Lower lobe of right lung (tissue), 2 donors: ENCODE data around the gene TEX14. TPM values are rescaled to one million over a fixed set of nuclear protein-coding genes. Genes with fewer than 3 reads are reported as not detected.
"Not testable (repeated sequence)": the region's sequence is repeated elsewhere in the genome, so short reads cannot be mapped to it uniquely, and the experiment has no call there.

Experiments used
- ATAC-seq, 2 donors: fragments of 200-7000 bp; cut with Tn5 transposase; one replicate each; pipeline ENCODE4 v1.9.1; 2020 to 2022; ENCODE audit warnings: mild to moderate bottlenecking in 2 of 2, moderate library complexity in 2 of 2
- DNase-seq: peaks from one replicate; pipeline ENCODE4 v3.0.0-alpha.2; 2020
- H3K27ac ChIP-seq: fragments of 200-600 bp; one replicate; pipeline ENCODE4 v1.8.0; 2022
- H3K27me3 ChIP-seq: fragments of 200-600 bp; one replicate; pipeline ENCODE4 v1.8.0; 2022; ENCODE audit warnings: low read depth
- H3K36me3 ChIP-seq: fragments of 200-600 bp; one replicate; pipeline ENCODE4 v1.8.0; 2022; ENCODE audit warnings: mild to moderate bottlenecking
- H3K4me1 ChIP-seq: fragments of 200-600 bp; one replicate; pipeline ENCODE4 v1.8.0; 2022
- H3K4me3 ChIP-seq: fragments of 200-600 bp; one replicate; pipeline ENCODE4 v1.8.0; 2022; ENCODE audit warnings: mild to moderate bottlenecking
- H3K9me3 ChIP-seq: fragments of 200-600 bp; one replicate; pipeline ENCODE4 v1.8.0; 2022
- intact Hi-C: fragments of 100-400 bp; cut with DNase I; formaldehyde crosslinking; loops from one replicate; pipeline ENCODE4 v1.11.0; 2022
- total RNA-seq: library from RNA; stranded (reverse); fragmentation: NEBNext Ultra II Directional; extraction: Animal tissue kit (Norgen Biotek cat#: 25700); gene quantifications from one replicate; pipeline ENCODE4 v1.2.1, GENCODE V29; 2021
- TF ChIP-seq, protein P1 (sequence below): fragments of 200-600 bp; IDR thresholded peaks from one replicate; pipeline ENCODE4 v1.8.0; 2022; ENCODE audit warnings: antibody characterized with exemption, mild to moderate bottlenecking
- donor health status: DM: no; HTN: yes; CAD: no; lungs with severe emphysema.

Gene TEX14
- total RNA-seq, 1 donor from 2014 or later: 6.8 TPM

DNA sequence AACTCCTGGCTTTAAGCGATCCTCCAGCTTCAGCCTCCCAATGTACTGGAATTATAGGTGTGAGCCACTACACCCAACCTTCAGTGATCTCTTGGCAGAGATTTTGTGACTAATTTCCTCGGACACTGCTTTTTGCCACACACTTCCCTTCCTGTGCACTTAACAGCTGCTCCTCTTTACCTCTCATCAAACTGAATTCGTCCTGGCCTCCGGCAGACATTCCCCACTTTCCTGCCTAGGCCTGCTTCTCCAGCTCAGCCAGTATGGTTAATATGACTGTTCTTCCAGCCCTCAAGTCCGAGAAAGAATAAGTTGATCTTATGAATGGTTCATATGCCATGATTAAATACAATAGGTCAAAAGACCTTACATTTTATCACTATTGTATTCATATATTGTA, 108.4 kb downstream of the TEX14 start:
- TF ChIP-seq, protein P1, sequence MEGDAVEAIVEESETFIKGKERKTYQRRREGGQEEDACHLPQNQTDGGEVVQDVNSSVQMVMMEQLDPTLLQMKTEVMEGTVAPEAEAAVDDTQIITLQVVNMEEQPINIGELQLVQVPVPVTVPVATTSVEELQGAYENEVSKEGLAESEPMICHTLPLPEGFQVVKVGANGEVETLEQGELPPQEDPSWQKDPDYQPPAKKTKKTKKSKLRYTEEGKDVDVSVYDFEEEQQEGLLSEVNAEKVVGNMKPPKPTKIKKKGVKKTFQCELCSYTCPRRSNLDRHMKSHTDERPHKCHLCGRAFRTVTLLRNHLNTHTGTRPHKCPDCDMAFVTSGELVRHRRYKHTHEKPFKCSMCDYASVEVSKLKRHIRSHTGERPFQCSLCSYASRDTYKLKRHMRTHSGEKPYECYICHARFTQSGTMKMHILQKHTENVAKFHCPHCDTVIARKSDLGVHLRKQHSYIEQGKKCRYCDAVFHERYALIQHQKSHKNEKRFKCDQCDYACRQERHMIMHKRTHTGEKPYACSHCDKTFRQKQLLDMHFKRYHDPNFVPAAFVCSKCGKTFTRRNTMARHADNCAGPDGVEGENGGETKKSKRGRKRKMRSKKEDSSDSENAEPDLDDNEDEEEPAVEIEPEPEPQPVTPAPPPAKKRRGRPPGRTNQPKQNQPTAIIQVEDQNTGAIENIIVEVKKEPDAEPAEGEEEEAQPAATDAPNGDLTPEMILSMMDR: no peak
- intact Hi-C loops: no loop called here
- H3K27ac ChIP-seq: no peak overlapping the region
- H3K9me3 ChIP-seq: no peaks in the 10 kb centered on the region
- no peaks in the 10 kb centered on the region for H3K4me1 ChIP-seq
- DNase-seq (no peak), ATAC-seq (no peak)
- no peaks in the 10 kb centered on the region for H3K27me3 ChIP-seq
- H3K4me3 ChIP-seq: no peak overlapping the region
- H3K36me3 ChIP-seq: no peaks in the 10 kb centered on the region

DNA sequence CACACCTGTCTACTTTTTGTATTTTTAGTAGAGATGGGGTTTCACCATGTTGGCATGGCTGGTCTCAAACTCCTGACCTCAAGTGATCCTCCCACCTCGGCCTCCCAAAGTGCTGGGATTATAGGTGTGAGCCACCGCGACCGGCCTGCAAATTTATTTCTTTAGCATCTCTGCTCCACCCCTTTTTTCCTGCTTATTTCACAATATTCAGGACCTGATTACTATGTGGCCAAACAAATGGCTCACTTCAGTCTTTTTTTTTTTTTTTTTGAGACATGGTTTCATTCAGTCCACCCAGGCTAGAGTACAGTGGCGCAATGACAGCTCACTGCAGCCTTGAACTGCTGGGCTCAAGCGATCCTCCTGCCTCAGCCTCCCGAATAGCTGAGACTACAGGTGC, 109.1 kb downstream of the TEX14 start:
- ATAC-seq, H3K4me3 ChIP-seq, H3K27ac ChIP-seq, DNase-seq, H3K36me3 ChIP-seq, intact Hi-C loops, H3K9me3 ChIP-seq, H3K4me1 ChIP-seq, H3K27me3 ChIP-seq: not testable (repeated sequence)

DNA sequence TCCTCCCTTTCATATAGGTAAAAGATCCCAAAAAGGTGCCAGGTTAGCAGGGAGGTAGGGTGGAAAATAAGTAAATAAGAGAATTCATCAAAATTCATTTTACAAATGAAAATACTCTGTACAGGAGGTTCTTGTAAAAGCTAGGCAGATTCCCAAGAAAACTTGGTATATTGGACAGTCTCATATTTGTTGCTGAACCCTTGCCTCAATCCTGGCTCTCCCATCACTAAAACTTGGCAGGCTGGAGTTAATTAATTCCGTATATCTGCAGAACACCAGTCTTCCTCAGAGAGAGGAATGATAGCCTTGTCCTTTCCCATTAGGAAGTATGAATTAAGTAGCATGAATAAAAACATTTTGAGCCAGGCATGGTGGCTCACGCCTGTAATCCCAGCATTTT, 111.2 kb downstream of the TEX14 start:
- ATAC-seq (no peak), DNase-seq (no peak)

DNA sequence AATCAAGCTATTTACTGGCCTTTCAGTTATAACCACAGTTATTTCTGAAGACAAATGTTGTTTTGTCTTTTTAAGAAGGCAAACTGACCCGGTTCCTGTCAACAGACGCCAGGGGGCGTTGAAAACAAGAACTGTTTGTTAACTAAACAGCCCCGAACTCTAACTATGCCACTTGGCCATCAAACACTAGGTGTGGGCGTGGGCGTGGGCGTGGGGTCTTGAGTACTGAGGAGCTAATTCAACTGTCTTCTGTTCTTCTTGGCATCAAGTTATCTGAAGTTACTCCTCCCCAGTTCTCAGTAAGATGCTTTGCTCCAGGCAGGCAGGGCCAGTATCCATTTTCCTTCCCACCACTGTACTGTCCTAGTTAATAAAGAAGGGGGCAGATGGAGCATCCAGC, 114.1 kb downstream of the TEX14 start:
- intact Hi-C loops: no loop called here

More for the DNA sequence above, 111.2 kb downstream of the TEX14 start:
- H3K36me3 ChIP-seq: no peaks in the 10 kb centered on the region
- no peak overlapping the region for H3K27ac ChIP-seq
- no peak overlapping the region for H3K4me3 ChIP-seq
- intact Hi-C loops: no loop called here
- no peaks in the 10 kb centered on the region for H3K27me3 ChIP-seq
- H3K9me3 ChIP-seq: no peaks in the 10 kb centered on the region
- TF ChIP-seq, protein P1: no peak
- H3K4me1 ChIP-seq: no peaks in the 10 kb centered on the region

DNA sequence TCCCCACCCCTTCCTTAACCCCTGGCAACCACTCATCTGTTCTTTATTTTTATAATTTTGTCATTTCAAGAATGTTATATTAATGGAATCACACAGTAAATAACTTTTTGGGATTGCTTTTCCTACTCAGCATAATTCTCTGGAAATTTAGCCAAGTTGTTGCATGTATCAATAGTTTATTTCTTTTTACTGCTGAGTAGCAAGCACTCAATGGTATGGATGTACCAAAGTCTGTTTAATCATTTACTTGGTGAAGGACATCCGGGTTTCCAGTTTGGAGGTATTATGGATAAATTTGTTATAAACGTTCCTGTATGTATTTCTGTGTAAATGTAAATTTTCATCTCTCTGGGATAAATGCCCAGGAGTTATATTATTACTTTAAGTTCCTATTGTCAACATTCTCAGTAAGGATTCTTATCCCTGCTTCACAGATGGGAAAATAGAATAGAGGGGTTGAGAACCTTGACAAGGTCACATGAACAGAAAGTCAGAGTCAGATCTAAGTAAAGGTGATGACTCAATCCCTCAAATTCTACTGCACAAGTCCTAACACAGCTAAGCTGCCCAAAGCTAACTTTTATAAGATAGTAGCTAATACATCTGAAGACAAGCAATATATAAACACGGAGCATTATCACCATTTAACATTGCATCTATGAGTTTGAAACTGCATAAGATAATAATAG, 115.0 kb downstream of the TEX14 start:
- ATAC-seq (no peak), DNase-seq (no peak)
- intact Hi-C loops: no loop called here

More for the DNA sequence above, 114.1 kb downstream of the TEX14 start:
- Histone ChIP-seq H3K4me3 (no peak overlapping the region), H3K27me3 (no peaks in the 10 kb centered on the region), H3K36me3 (no peaks in the 10 kb centered on the region), H3K9me3 (no peaks in the 10 kb centered on the region), H3K27ac (no peak overlapping the region), H3K4me1 (no peaks in the 10 kb centered on the region)
- DNase-seq (peak; percentile 55), ATAC-seq (peak in 1 of 2 donors; percentile 41)
- TF ChIP-seq, protein P1: peak; percentile 60

DNA sequence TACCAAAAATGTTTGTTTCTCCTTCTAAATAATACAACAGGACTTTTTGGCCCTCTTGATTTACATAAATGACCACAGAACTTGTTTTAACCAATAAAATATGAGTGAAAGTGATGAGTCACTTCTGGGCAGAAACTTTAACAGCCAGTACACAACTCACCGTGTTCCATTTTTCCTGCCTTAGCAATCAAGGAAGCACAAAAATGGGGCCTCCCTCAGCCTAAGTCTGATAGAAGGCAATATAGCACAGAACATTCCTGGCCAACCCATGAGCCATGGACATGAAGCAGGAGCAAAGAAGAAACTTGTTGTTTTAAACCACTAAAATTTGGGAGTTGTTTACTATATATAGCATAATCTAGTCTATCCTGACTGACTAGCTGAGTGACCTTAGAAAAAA, 116.3 kb downstream of the TEX14 start:
- TF ChIP-seq, protein P1: no peak
- ATAC-seq (no peak), DNase-seq (no peak)
- Histone ChIP-seq H3K9me3 (no peaks in the 10 kb centered on the region), H3K27ac (no peak overlapping the region), H3K4me1 (no peaks in the 10 kb centered on the region), H3K36me3 (no peaks in the 10 kb centered on the region), H3K4me3 (no peak overlapping the region), H3K27me3 (no peaks in the 10 kb centered on the region)
- intact Hi-C loops: no loop called here

More for the DNA sequence above, 115.0 kb downstream of the TEX14 start:
- Histone ChIP-seq H3K36me3 (no peaks in the 10 kb centered on the region), H3K9me3 (no peaks in the 10 kb centered on the region), H3K4me3 (no peak overlapping the region), H3K27me3 (no peaks in the 10 kb centered on the region), H3K27ac (no peak overlapping the region), H3K4me1 (no peaks in the 10 kb centered on the region)
- TF ChIP-seq, protein P1: no peak
